GM12892 (cell line): ENCODE measurements around the gene NR0B2.

Experiments used
- POLR2A ChIP-seq: IDR thresholded peaks from 2 replicates; pipeline ENCODE4 v1.6.1; 2011; ENCODE audit warnings: low read depth, low read length, control low read depth
- POLR2AphosphoS5 ChIP-seq: IDR thresholded peaks from 2 replicates; pipeline ENCODE4 v1.6.1; 2011; ENCODE audit warnings: low read depth, low read length, control low read depth

DNA sequence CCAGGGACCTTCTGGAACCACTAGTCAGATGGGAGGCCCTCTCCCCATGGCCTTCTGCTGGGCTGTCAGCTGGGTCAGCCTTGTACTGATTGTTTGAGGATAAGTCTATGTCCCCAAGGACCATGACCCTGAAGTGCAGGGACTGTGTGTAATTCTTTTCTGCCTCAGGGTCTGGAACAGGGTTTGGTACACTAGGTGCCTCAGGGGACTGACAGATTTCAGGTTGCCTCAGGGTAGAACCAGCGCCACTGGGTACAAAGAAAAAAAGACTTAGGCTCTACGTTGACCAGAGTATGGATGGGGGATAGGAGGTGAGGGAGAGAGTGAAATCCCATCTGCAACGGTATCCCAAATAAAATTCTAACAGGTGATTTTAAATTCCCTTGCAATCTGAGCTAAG is 43.5 kb upstream of the NR0B2 start:
- no peak for TF ChIP-seq POLR2AphosphoS5
- no peak for TF ChIP-seq POLR2A
